Endothelial cell of umbilical vein (primary cell): Measurements from ENCODE around the gene EHD3. TPM values are rescaled to one million over a fixed set of nuclear protein-coding genes. Genes with fewer than 3 reads are reported as not detected.

Experiments used
- BruUV-seq: library from RNA; stranded (reverse); fragments of 400-500 nt; replicated peaks from 2 replicates; lab custom pipeline; 2021; lab: Mats Ljungman, UMichigan
- CTCF ChIA-PET: fragments of 300-600, 350-600 bp; sonication (Branson Sonifier 250); formaldehyde crosslinking; loops from one replicate; lab custom pipeline; 2021; ENCODE audit warnings: antibody characterized with exemption, inconsistent platforms; lab: Charles Lee
- POLR2A ChIA-PET: fragments of 300-600, 350-600 bp; sonication (Branson Sonifier 250); formaldehyde crosslinking; loops from one replicate; lab custom pipeline; 2021; ENCODE audit warnings: antibody characterized with exemption, inconsistent platforms; lab: Charles Lee
- DNase-seq: peaks from one replicate; pipeline ENCODE4 v3.0.0-alpha.2; 2011; ENCODE audit warnings: low read depth, low spot score
- FAIRE-seq: peaks from 2 replicates; lab custom pipeline; 2011; peaks lifted over from hg19 to GRCh38; lab: Jason Lieb, UNC
- H2AFZ ChIP-seq: 2 replicates; pipeline ENCODE4 v1.6.0; 2012; ENCODE audit warnings: low read depth, low read length, control low read depth, inconsistent platforms
- H3K27ac ChIP-seq: 2 replicates; pipeline ENCODE4 v1.5.1; 2011; ENCODE audit warnings: low read depth, mild to moderate bottlenecking, control low read depth, low read length, moderate library complexity; ENCODE audit not compliant: insufficient read depth
- H3K27me3 ChIP-seq, 2 experiments: 2 replicates each; pipeline versions ENCODE4 v1.6.0 to v1.6.1; 2011; ENCODE audit warnings: low read length in 2 of 2, mixed read lengths in 1 of 2; ENCODE audit not compliant: control insufficient read depth in 2 of 2, insufficient read depth in 2 of 2
- H3K36me3 ChIP-seq, 2 experiments: 2 replicates in 1 of 2; 3 replicates in 1 of 2; pipeline ENCODE4 v1.5.1; 2011; ENCODE audit warnings: low read length in 2 of 2, mild to moderate bottlenecking in 1 of 2, moderate library complexity in 1 of 2; ENCODE audit not compliant: control insufficient read depth in 2 of 2, insufficient read depth in 2 of 2; ENCODE audit errors: extremely low read depth in 1 of 2
- H3K4me1 ChIP-seq: 3 replicates; pipeline ENCODE4 v1.5.1; 2011; ENCODE audit warnings: mild to moderate bottlenecking, low read length; ENCODE audit not compliant: control insufficient read depth, insufficient read depth; ENCODE audit errors: extremely low read depth
- H3K4me2 ChIP-seq: 2 replicates; pipeline ENCODE4 v1.6.1; 2011; ENCODE audit warnings: low read length, control low read depth, mixed read lengths; ENCODE audit not compliant: insufficient read depth
- H3K4me3 ChIP-seq, 3 experiments: fragments of 200-600 bp in 1 of 3; sonication (generic), shearing (Covaris generic) in 1 of 3; replicated peaks in 1 of 3; 2 replicates each; pipeline ENCODE4 v1.5.1; 2011 to 2016; ENCODE audit warnings: control low read depth in 3 of 3, low read length in 3 of 3, mild to moderate bottlenecking in 2 of 3, inconsistent platforms in 1 of 3, low read depth in 1 of 3, moderate library complexity in 1 of 3; ENCODE audit not compliant: insufficient read depth in 1 of 3
- H3K79me2 ChIP-seq: 2 replicates; pipeline ENCODE4 v1.6.0; 2012; ENCODE audit warnings: low read length, inconsistent platforms; ENCODE audit not compliant: control insufficient read depth, insufficient read depth
- H3K9ac ChIP-seq: replicated peaks from 2 replicates; pipeline ENCODE3; 2011; ENCODE audit warnings: low read length, control low read depth; ENCODE audit not compliant: insufficient read depth; ENCODE audit errors: extremely low read depth
- H3K9me1 ChIP-seq: replicated peaks from 3 replicates; pipeline ENCODE4 v1.6.0; 2011; ENCODE audit warnings: mild to moderate bottlenecking, low read length; ENCODE audit not compliant: control insufficient read depth, insufficient read depth; ENCODE audit errors: extremely low read depth
- H3K9me3 ChIP-seq: replicated peaks from 2 replicates; pipeline ENCODE4 v1.5.1; 2012; ENCODE audit warnings: low read length, inconsistent platforms; ENCODE audit not compliant: control insufficient read depth, insufficient read depth
- H4K20me1 ChIP-seq: replicated peaks from 2 replicates; pipeline ENCODE3; 2011; ENCODE audit warnings: mild to moderate bottlenecking, low read length; ENCODE audit not compliant: control insufficient read depth, insufficient read depth; ENCODE audit errors: extremely low read depth
- EZH2 ChIP-seq: IDR thresholded peaks from 2 replicates; pipeline ENCODE4 v1.6.1; 2012; ENCODE audit warnings: borderline replicate concordance, low read depth, mild to moderate bottlenecking, moderate library complexity, low read length, inconsistent platforms; ENCODE audit not compliant: severe bottlenecking
- FOS ChIP-seq: IDR thresholded peaks from 2 replicates; pipeline ENCODE4 v1.6.1; 2011; ENCODE audit warnings: mild to moderate bottlenecking, low read length, moderate library complexity, borderline replicate concordance; ENCODE audit not compliant: insufficient read depth
- GATA2 ChIP-seq: IDR thresholded peaks from 2 replicates; pipeline ENCODE4 v1.7.0; 2011; ENCODE audit warnings: low read depth, mild to moderate bottlenecking, moderate library complexity, mixed read lengths, low read length; ENCODE audit not compliant: insufficient read length, insufficient read depth
- JUN ChIP-seq: IDR thresholded peaks from 2 replicates; pipeline ENCODE4 v1.6.1; 2011; ENCODE audit warnings: borderline replicate concordance, low read depth; ENCODE audit not compliant: insufficient read length, insufficient read depth
- MYC ChIP-seq: IDR thresholded peaks from one replicate; pipeline ENCODE4 v1.6.1; 2011; ENCODE audit warnings: mild to moderate bottlenecking, low read depth, low read length
- POLR2A ChIP-seq: IDR thresholded peaks from 2 replicates; pipeline ENCODE4 v1.6.1; 2012; ENCODE audit warnings: low read depth, mild to moderate bottlenecking, control low read depth, low read length
- POLR2AphosphoS5 ChIP-seq: IDR thresholded peaks from 2 replicates; pipeline ENCODE4 v1.6.1; 2012; ENCODE audit warnings: low read depth, mild to moderate bottlenecking, control low read depth, low read length, moderate library complexity; ENCODE audit not compliant: insufficient read depth
- dilution Hi-C: fragments of 300-500 bp; cut with MboI; formaldehyde crosslinking; loops from one replicate; pipeline ENCODE4 v1.15.0; 2019; ENCODE audit warnings: low sequenced_read_pairs; ENCODE audit not compliant: extremely low pct_ligation_motif_present
- intact Hi-C: fragments of 100-400 bp; cut with micrococcal nuclease; formaldehyde crosslinking; loops from one replicate; pipeline ENCODE4 v1.10.0; 2022
- polyA plus RNA-seq, 4 experiments: library from polyadenylated mRNA; depleted of rRNA in 3 of 4; stranded (reverse) in 3 of 4; unstranded in 1 of 4; fragments of >200 nt; gene quantifications; 2 replicates each; pipeline versions ENCODE4 v1.2.1 to v1.2.3, GENCODE V29; 2011 to 2012; ENCODE audit warnings: missing spikeins in 1 of 4
- total RNA-seq: library from RNA; stranded (reverse); gene quantifications from 2 replicates; pipeline ENCODE4 v1.2.3, GENCODE V29; 2021
- TF ChIP-seq, protein P1 (sequence below), 2 donors: IDR thresholded peaks; 1 replicate in 1 of 2; 2 replicates in 1 of 2; pipeline ENCODE4 v1.5.1; 2011; ENCODE audit warnings: low read length in 2 of 2, mild to moderate bottlenecking in 2 of 2, moderate library complexity in 2 of 2, control low read depth in 1 of 2, inconsistent platforms in 1 of 2, low read depth in 1 of 2; ENCODE audit not compliant: insufficient read depth in 1 of 2; ENCODE audit errors: extremely low read depth in 1 of 2
- TF ChIP-seq, protein P2 (sequence below): IDR thresholded peaks from 2 replicates; pipeline ENCODE4 v1.6.1; 2011; ENCODE audit not compliant: insufficient read depth, insufficient read length

The EHD3 gene
- total and polyA plus RNA-seq, 2 donors (not counting 3 experiments of a cell fraction or from before 2014, with no cell fraction given), result 6.5 to 12.1 TPM

DNA sequence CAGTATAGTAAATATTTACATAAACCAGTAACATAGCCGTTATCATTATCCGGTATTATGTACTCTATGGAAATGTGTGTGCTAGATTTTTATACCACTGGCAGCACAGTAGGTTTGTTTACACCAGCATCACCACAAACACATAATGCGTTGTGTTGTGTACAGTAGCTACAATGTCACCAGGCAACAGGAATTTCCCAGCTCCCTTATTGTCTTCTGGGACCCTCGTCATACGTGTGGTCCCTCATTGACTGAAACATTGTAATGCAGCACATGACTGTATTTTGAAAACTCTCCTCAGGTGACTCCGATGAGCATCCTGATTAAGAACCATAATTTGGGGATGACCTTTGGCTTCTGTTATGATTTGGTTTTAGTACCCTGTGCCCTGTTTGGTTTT lies 31.3 kb downstream of the EHD3 start:
- H3K9me1 ChIP-seq, result no peaks in the 10 kb centered on the region
- H3K9ac ChIP-seq, result no peak overlapping the region
- H3K4me3 ChIP-seq, result no peak overlapping the region
- TF ChIP-seq EZH2 (no peak), MYC (no peak), GATA2 (no peak), POLR2AphosphoS5 (no peak), JUN (no peak), FOS (no peak), POLR2A (no peak)
- TF ChIP-seq, protein P1, sequence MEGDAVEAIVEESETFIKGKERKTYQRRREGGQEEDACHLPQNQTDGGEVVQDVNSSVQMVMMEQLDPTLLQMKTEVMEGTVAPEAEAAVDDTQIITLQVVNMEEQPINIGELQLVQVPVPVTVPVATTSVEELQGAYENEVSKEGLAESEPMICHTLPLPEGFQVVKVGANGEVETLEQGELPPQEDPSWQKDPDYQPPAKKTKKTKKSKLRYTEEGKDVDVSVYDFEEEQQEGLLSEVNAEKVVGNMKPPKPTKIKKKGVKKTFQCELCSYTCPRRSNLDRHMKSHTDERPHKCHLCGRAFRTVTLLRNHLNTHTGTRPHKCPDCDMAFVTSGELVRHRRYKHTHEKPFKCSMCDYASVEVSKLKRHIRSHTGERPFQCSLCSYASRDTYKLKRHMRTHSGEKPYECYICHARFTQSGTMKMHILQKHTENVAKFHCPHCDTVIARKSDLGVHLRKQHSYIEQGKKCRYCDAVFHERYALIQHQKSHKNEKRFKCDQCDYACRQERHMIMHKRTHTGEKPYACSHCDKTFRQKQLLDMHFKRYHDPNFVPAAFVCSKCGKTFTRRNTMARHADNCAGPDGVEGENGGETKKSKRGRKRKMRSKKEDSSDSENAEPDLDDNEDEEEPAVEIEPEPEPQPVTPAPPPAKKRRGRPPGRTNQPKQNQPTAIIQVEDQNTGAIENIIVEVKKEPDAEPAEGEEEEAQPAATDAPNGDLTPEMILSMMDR (IDR thresholded peaks at IDR 0.05; ENCODE audit: extremely low read depth in 1 of 2, insufficient read depth in 1 of 2, low read depth in 1 of 2, low read length in 2 of 2), result no peak
- TF ChIP-seq, protein P2, sequence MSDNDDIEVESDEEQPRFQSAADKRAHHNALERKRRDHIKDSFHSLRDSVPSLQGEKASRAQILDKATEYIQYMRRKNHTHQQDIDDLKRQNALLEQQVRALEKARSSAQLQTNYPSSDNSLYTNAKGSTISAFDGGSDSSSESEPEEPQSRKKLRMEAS, result no peak
- CTCF ChIA-PET, result no interaction called here
- no peaks in the 10 kb centered on the region for H3K27me3 ChIP-seq
- H3K4me1 ChIP-seq, result no peaks in the 10 kb centered on the region
- BruUV-seq, result no TSS peak
- H4K20me1 ChIP-seq, result no peaks in the 10 kb centered on the region
- intact Hi-C loops, result loop anchor here (5.0 kb wide), 1 partner anchor 33 kb away; the partner anchor contains the start of gene EHD3
- no peak overlapping the region for H3K27ac ChIP-seq
- POLR2A ChIA-PET, result no interaction called here
- no peak overlapping the region for H2AFZ ChIP-seq
- no peaks in the 10 kb centered on the region for H3K9me3 ChIP-seq
- dilution Hi-C loops, result no loop called here
- H3K79me2 ChIP-seq, result no peaks in the 10 kb centered on the region
- FAIRE-seq (no peak), DNase-seq (no peak)
- no peaks in the 10 kb centered on the region for H3K36me3 ChIP-seq
- H3K4me2 ChIP-seq, result no peak overlapping the region
